ENCODE data around the gene OCA2.

Gene OCA2

GRCh38 chr15:27808182-27808581 is 290.9 kb downstream of the OCA2 start:
- no peak for DNase-seq

- no peak for DNase-seq
Measured at GRCh38 chr15:27807335-27807734, 291.8 kb downstream of the OCA2 start.

GRCh38 chr15:27806396-27806795 is 292.7 kb downstream of the OCA2 start:
- DNase-seq, result no peak

- DNase-seq, result no peak
Measured at GRCh38 chr15:27805261-27806220, 293.6 kb downstream of the OCA2 start.

GRCh38 chr15:27804569-27805260 is 294.4 kb downstream of the OCA2 start:
- DNase-seq, result no peak

GRCh38 chr15:27798807-27799206 is 300.3 kb downstream of the OCA2 start:
- DNase-seq, result no peak

- no peak for DNase-seq
Measured at GRCh38 chr15:27797765-27798164, 301.4 kb downstream of the OCA2 start.

GRCh38 chr15:27796405-27797320 is 302.5 kb downstream of the OCA2 start:
- peak; percentile 25 for DNase-seq

GRCh38 chr15:27792756-27793264 is 306.3 kb downstream of the OCA2 start:
- DNase-seq, result no peak

- no peak for DNase-seq
Measured at GRCh38 chr15:27790270-27790669, 308.8 kb downstream of the OCA2 start.

GRCh38 chr15:27787931-27788330 is 311.2 kb downstream of the OCA2 start:
- DNase-seq, result no peak

GRCh38 chr15:27784107-27784506 is 315.0 kb downstream of the OCA2 start:
- no peak for DNase-seq

- DNase-seq, result no peak
Measured at GRCh38 chr15:27783678-27784077, 315.4 kb downstream of the OCA2 start.

GRCh38 chr15:27782125-27782524 is 317.0 kb downstream of the OCA2 start:
- DNase-seq, result no peak

- no peak for DNase-seq
Measured at GRCh38 chr15:27776501-27776900, 322.6 kb downstream of the OCA2 start.

- DNase-seq, result no peak
Measured at GRCh38 chr15:27774638-27775037, 324.5 kb downstream of the OCA2 start.

- no peak for DNase-seq
Measured at GRCh38 chr15:27774191-27774590, 324.9 kb downstream of the OCA2 start.

- no peak for DNase-seq
Measured at GRCh38 chr15:27771892-27772291, 327.2 kb downstream of the OCA2 start.

GRCh38 chr15:27770769-27771554 is 328.2 kb downstream of the OCA2 start:
- no peak for DNase-seq

- DNase-seq, result no peak
Measured at GRCh38 chr15:27770086-27770607, 329.0 kb downstream of the OCA2 start.

- no peak for DNase-seq
Measured at GRCh38 chr15:27769652-27770051, 329.5 kb downstream of the OCA2 start.

All from right kidney (tissue), 1 donor.